HepG2 (cell line): Measurements from ENCODE around the gene MT1M. TPM values are rescaled to one million over a fixed set of nuclear protein-coding genes. Genes with fewer than 3 reads are reported as not detected.

ENCODE experiments used
- FOXO1 ChIP-seq: sonication (generic); formaldehyde crosslinking; IDR thresholded peaks from 2 replicates; pipeline ENCODE4 v1.4.0; 2020; ENCODE audit warnings: missing genetic modification reagents
- FOXO4 ChIP-seq: sonication (generic); formaldehyde crosslinking; conservative IDR thresholded peaks from 2 replicates; pipeline ENCODE4 v1.8.1; 2023; ENCODE audit warnings: missing genetic modification reagents
- NFKB2 ChIP-seq: sonication (generic); formaldehyde crosslinking; IDR thresholded peaks from 2 replicates; pipeline ENCODE4 v1.4.0; 2020; ENCODE audit warnings: missing genetic modification reagents, borderline replicate concordance
- POLR2A ChIP-seq, 2 experiments: IDR thresholded peaks; 2 replicates each; pipeline ENCODE4 v1.6.1; 2011; ENCODE audit warnings: low read depth in 2 of 2, low read length in 2 of 2, mild to moderate bottlenecking in 1 of 2, moderate library complexity in 1 of 2; ENCODE audit not compliant: insufficient read depth in 1 of 2
- TMF1 ChIP-seq: sonication (generic); formaldehyde crosslinking; IDR thresholded peaks from 2 replicates; pipeline ENCODE4 v1.8.1; 2022; ENCODE audit warnings: low read depth, missing genetic modification reagents
- U2AF1 ChIP-seq: fragments of 200-400 bp; formaldehyde crosslinking; optimal IDR thresholded peaks from 2 replicates; pipeline ENCODE3; 2017; ENCODE audit warnings: mild to moderate bottlenecking, low read depth, low read length
- ZNF205 ChIP-seq: IDR thresholded peaks from 2 replicates; pipeline ENCODE4 v1.6.1; 2018; ENCODE audit warnings: missing biosample characterization, missing genetic modification reagents
- ZNF343 ChIP-seq: sonication (generic); formaldehyde crosslinking; IDR thresholded peaks from 2 replicates; pipeline ENCODE4 v1.4.0; 2020; ENCODE audit warnings: mild to moderate bottlenecking, missing genetic modification reagents
- ZNF619 ChIP-seq: sonication (generic); formaldehyde crosslinking; IDR thresholded peaks from 2 replicates; pipeline ENCODE4 v1.4.0; 2020; ENCODE audit warnings: mild to moderate bottlenecking, missing genetic modification reagents
- ZNF747 ChIP-seq: sonication (generic); formaldehyde crosslinking; IDR thresholded peaks from 2 replicates; pipeline ENCODE4 v1.8.1; 2023; ENCODE audit warnings: missing genetic modification reagents, mild to moderate bottlenecking, borderline replicate concordance
- polyA plus RNA-seq, 8 experiments: library from polyadenylated mRNA; depleted of rRNA in 3 of 8; stranded (reverse) in 7 of 8; unstranded in 1 of 8; fragments of >200 nt; fragmentation: Illumina TruSeq in 4 of 8; extraction: Trizol in 4 of 8; gene quantifications; 2 replicates each; pipeline versions ENCODE4 v1.2.1 to v1.2.3, GENCODE V29; 2011 to 2016; ENCODE audit warnings: low read depth in 4 of 8, missing spikeins in 1 of 8, mixed read lengths in 1 of 8; ENCODE audit not compliant: insufficient read depth in 1 of 8
- total RNA-seq, 5 experiments: library from RNA; depleted of rRNA; stranded (reverse); fragments of >200 nt; fragmentation: Illumina TruSeq; extraction: Trizol; gene quantifications; 2 replicates each; pipeline ENCODE4 v1.2.3, GENCODE V29; 2016; ENCODE audit warnings: low read depth in 1 of 5
- TF ChIP-seq, protein P1 (sequence below): sonication (generic); formaldehyde crosslinking; IDR thresholded peaks from 2 replicates; pipeline ENCODE4 v1.5.1; 2020; ENCODE audit warnings: missing genetic modification reagents, mild to moderate bottlenecking, borderline replicate concordance
- TF ChIP-seq, protein P2 (sequence below): sonication (generic); formaldehyde crosslinking; IDR thresholded peaks from 2 replicates; pipeline ENCODE4 v1.5.1; 2020; ENCODE audit warnings: mild to moderate bottlenecking, missing genetic modification reagents, moderate library complexity

MT1M gene
- total and polyA plus RNA-seq, 2 of the 13 experiments (the other 11 are each of a cell fraction or from before 2014, with no cell fraction given) = 4.6 TPM; not detected in 1

GRCh38 chr16:56667581-56668571 is 35.4 kb downstream of the MT1M start, which contains the start of gene MT1G (continued):
- TF ChIP-seq U2AF1 (peak; percentile 72), FOXO4 (CRISPR knock-in tag) (0 out of 2 replicates have a peak, but pooled peaks have one; percentile 75), ZNF747 (CRISPR knock-in tag) (no peak), NFKB2 (peak; percentile 68; the same call in 1 of the 2 replicates), TMF1 (CRISPR knock-in tag) (no peak), ZNF205 (no peak), ZNF343 (CRISPR knock-in tag) (peak; percentile 91), FOXO1 (CRISPR knock-in tag) (0 out of 2 replicates have a peak, but pooled peaks have one; percentile 9), POLR2A (IDR thresholded peaks at IDR 0.05; ENCODE audit: insufficient read depth in 1 of 2, low read depth in 2 of 2, low read length in 2 of 2) (peak; percentile 89 to 90), ZNF619 (0 out of 2 replicates have a peak, but pooled peaks have one; percentile 69)
- TF ChIP-seq, protein P1, sequence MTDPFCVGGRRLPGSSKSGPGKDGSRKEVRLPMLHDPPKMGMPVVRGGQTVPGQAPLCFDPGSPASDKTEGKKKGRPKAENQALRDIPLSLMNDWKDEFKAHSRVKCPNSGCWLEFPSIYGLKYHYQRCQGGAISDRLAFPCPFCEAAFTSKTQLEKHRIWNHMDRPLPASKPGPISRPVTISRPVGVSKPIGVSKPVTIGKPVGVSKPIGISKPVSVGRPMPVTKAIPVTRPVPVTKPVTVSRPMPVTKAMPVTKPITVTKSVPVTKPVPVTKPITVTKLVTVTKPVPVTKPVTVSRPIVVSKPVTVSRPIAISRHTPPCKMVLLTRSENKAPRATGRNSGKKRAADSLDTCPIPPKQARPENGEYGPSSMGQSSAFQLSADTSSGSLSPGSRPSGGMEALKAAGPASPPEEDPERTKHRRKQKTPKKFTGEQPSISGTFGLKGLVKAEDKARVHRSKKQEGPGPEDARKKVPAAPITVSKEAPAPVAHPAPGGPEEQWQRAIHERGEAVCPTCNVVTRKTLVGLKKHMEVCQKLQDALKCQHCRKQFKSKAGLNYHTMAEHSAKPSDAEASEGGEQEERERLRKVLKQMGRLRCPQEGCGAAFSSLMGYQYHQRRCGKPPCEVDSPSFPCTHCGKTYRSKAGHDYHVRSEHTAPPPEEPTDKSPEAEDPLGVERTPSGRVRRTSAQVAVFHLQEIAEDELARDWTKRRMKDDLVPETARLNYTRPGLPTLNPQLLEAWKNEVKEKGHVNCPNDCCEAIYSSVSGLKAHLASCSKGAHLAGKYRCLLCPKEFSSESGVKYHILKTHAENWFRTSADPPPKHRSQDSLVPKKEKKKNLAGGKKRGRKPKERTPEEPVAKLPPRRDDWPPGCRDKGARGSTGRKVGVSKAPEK (CRISPR knock-in tag) = 0 out of 2 replicates have a peak, but pooled peaks have one; percentile 15
- TF ChIP-seq, protein P2, sequence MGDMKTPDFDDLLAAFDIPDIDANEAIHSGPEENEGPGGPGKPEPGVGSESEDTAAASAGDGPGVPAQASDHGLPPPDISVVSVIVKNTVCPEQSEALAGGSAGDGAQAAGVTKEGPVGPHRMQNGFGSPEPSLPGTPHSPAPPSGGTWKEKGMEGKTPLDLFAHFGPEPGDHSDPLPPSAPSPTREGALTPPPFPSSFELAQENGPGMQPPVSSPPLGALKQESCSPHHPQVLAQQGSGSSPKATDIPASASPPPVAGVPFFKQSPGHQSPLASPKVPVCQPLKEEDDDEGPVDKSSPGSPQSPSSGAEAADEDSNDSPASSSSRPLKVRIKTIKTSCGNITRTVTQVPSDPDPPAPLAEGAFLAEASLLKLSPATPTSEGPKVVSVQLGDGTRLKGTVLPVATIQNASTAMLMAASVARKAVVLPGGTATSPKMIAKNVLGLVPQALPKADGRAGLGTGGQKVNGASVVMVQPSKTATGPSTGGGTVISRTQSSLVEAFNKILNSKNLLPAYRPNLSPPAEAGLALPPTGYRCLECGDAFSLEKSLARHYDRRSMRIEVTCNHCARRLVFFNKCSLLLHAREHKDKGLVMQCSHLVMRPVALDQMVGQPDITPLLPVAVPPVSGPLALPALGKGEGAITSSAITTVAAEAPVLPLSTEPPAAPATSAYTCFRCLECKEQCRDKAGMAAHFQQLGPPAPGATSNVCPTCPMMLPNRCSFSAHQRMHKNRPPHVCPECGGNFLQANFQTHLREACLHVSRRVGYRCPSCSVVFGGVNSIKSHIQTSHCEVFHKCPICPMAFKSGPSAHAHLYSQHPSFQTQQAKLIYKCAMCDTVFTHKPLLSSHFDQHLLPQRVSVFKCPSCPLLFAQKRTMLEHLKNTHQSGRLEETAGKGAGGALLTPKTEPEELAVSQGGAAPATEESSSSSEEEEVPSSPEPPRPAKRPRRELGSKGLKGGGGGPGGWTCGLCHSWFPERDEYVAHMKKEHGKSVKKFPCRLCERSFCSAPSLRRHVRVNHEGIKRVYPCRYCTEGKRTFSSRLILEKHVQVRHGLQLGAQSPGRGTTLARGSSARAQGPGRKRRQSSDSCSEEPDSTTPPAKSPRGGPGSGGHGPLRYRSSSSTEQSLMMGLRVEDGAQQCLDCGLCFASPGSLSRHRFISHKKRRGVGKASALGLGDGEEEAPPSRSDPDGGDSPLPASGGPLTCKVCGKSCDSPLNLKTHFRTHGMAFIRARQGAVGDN = peak; percentile 87
